NOMO-1 treated with DMSO at 0.1 percent for 48 hours (cell line): ENCODE results near the gene PATJ.
"Not testable (repeated sequence)": the region's sequence is repeated elsewhere in the genome, so short reads cannot be mapped to it uniquely, and the experiment has no call there.

Experiments
- DNase-seq: peaks from one replicate; lab custom pipeline; 2025; ENCODE audit not compliant: unreplicated experiment; lab: John Stamatoyannopoulos, UW

Gene PATJ

GRCh38 chr1:61825393-61825792, 83.1 kb downstream of the PATJ start:
- no peak for DNase-seq

DNA sequence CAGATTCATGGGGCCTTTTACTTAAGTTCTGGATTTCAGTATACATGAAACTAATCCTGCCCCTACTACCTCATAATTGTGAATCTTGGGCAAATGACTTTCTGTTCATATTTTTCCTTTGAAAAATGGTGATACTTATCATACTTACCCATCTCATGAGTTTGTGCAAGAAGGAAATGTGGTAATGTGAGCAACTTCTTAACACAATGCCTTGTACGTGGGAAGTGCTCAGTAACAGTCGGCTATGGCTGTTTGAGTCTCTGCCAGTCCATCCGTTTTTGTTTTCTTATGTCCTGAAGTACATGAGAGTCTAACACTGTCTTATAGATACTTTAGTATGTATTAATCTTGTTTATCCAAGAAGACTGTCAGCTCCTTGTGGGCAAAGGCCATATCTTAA, 86.5 kb downstream of the PATJ start:
- DNase-seq = peak; percentile 55

GRCh38 chr1:61836649-61837048, 94.4 kb downstream of the PATJ start:
- no peak for DNase-seq

DNA sequence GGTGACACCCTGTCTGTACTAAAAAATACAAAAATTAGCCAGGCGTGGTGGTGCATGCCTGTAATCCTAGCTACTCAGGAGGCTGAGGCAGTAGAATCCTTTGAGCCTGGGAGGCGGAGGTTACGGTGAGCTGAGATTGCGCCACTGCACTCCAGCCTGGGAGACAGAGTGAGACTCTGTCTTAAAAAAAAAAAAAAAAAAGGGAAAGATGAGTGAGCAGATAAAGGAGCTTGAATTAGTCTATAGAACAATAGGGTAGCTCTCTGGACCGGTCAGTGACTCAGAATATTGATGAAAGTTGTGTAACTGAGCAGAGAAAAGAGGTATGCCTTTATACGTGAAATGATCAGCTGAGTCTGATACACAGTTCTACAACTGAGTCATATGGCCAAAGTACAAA, 95.3 kb downstream of the PATJ start:
- DNase-seq = not testable (repeated sequence)

DNA sequence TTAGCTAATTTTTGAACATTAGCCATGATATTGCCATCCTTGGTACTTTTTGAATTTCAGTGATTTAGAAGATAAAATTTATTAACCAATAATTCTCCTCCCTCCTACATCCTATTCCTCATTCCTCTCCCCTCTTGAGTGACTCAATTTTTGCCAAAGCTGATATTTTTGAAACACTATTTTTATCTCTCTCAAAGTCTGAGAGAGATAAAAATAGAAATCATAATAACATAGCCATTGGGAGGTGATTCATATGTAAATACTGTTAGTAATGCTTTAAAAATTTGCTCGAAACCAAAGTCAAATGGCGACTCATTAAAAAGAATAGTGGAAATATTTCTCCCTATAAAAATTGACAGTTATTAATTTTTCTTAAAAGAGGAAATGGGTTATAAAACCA, 97.4 kb downstream of the PATJ start:
- DNase-seq = no peak

GRCh38 chr1:61842036-61842435, 99.8 kb downstream of the PATJ start:
- DNase-seq = no peak

- DNase-seq = no peak
Measured at GRCh38 chr1:61842863-61843514, 100.7 kb downstream of the PATJ start.

DNA sequence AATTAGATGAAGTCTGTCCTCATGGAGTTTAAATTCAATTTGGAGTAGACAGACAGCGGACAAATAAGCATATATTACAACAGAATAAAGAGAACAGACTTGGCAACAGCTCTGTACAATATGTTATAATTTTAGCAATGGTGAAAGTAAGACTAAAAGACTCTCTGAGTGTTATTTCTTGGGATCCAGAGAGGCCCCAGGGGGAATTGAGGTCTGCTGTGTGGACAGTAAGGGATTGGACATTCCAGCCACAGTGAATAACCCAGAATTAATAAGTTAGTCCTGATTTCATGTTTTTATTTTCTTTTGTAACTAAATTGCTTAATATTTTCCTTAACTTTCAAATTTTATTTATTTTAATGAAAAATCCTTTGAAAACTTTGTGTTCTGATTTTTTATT, 101.7 kb downstream of the PATJ start:
- no peak for DNase-seq

GRCh38 chr1:61844664-61845063, 102.4 kb downstream of the PATJ start:
- DNase-seq = not testable (repeated sequence)

DNA sequence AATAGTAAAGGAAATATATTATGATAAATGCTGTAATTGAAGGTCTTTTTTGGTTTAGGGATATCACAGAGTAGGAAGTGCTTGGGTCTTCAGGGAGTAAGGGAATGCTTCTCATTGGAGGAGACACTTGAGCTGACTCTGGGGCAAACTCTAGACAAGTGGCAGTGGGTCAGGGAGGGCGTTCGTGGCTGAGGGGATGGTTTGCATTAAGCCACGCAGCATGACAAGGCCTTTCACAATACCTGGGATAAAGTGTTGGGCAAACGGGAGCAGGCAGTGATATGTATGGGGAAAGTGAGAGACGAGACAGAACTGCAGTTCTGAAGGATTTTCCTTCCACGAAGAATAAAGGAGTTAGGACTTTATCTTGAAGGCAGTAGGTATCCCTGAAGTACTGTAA, 109.0 kb downstream of the PATJ start:
- no peak for DNase-seq

DNA sequence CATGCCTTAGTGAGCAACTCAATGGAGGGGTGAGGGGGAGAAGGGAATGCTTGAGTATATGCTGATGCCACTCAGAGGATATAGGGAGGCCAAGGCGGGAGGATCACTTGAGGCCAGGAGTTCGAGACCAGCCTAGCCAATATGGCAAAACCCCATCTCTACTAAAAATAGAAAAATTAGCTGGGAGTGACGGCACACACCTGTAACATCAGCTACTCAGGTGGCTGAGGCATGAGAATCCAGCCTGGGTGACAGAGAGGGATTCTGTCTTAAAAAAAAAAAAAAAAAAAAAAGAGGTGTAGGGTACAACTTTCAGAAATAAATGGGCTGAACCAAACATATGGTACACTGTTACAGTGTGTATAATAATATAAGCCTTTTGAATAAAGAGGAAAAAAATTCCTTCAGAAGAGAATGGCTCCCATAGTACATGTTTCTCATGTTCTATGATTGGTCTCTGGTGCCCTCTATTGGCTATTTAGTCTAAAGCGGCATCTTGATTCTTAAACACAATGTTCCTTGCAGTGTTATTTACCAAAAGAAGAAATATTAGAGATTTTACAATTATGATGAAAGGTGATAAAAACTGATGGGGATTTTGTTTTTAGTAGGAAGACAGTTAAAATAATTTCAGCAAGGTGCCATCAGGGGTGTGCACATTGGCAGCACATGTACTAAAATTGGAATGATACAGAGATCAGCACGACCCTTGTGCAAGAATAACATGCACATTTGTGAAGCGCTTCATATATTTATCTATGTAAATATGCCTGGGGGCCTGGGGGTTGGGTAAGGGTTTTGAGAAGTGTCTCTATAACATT, 109.8 kb downstream of the PATJ start:
- DNase-seq = peak; percentile 63

DNA sequence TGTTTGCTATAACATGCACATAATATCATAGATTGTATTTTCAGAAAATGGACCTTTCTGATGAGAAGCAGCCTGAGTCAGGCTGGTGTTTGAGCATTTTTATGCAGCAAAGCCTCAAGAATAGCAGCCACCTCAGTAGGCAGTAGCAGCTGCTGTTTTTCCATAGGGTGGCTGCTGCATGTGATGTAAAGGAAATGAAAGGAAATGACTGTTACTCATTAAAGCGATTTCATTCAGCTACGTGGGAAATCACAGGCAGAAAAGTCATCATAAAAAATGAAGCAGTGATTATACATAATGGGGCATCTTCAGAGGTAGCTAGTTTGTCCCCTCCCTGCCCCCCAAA, 110.4 kb downstream of the PATJ start:
- no peak for DNase-seq

- peak; percentile 56 for DNase-seq
Measured at GRCh38 chr1:61853583-61853982, 111.3 kb downstream of the PATJ start.

GRCh38 chr1:61864489-61864888, 122.2 kb downstream of the PATJ start:
- DNase-seq = no peak

GRCh38 chr1:61865646-61866220, 123.5 kb downstream of the PATJ start:
- DNase-seq = no peak

DNA sequence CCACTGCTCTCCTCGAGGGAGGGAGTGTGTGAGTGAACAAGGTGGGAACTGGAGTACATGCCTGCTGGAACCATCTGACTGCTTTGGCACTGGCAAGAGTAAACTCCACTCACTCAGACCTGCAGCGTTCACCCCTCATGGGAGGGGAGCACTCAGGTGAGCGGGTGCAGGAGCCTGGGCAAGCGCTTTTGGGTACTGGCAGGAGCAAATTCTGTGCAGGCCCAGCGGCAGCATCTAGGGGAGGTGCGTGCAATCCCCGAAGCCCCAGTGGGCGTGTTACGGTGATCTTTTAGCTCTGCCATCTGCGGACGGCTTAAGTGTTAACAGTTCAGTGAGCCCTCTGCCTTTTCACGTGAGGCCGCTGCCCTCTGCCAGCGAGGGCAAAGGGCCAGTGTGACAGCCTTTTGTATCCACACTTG, 127.4 kb downstream of the PATJ start:
- no peak for DNase-seq

DNA sequence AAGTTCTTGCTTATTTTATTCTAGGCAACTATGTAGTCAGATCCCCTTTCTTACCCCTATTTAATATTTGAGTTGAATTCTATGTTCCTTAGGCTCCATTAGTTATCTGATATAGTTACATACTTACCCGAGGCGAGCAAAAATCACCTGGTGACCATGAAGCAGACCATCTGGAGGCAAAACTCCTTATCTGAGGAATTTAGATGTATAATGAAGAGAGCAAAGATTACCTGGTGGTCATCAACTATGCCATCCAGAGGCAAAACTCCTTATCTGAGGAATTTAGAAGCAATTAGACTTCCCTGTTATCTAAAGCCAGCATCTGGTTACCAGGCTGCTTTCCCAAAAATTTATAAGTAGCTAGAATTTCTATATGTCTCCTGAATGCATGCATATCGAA, 129.9 kb downstream of the PATJ start:
- no peak for DNase-seq

GRCh38 chr1:61873581-61873980, 131.3 kb downstream of the PATJ start:
- DNase-seq = no peak

GRCh38 chr1:61873994-61874393, 131.7 kb downstream of the PATJ start:
- DNase-seq = no peak

GRCh38 chr1:61875198-61875597, 132.9 kb downstream of the PATJ start:
- DNase-seq = no peak

- not testable (repeated sequence) for DNase-seq
Measured at GRCh38 chr1:61879887-61880474, 137.7 kb downstream of the PATJ start.
